ENCODE measurements around the gene PTPRQ.

- TF ChIP-seq POLR2A (IDR thresholded peaks at IDR 0.05; ENCODE audit: extremely low read depth, insufficient read length), result no peak
- TF ChIP-seq, protein P1, sequence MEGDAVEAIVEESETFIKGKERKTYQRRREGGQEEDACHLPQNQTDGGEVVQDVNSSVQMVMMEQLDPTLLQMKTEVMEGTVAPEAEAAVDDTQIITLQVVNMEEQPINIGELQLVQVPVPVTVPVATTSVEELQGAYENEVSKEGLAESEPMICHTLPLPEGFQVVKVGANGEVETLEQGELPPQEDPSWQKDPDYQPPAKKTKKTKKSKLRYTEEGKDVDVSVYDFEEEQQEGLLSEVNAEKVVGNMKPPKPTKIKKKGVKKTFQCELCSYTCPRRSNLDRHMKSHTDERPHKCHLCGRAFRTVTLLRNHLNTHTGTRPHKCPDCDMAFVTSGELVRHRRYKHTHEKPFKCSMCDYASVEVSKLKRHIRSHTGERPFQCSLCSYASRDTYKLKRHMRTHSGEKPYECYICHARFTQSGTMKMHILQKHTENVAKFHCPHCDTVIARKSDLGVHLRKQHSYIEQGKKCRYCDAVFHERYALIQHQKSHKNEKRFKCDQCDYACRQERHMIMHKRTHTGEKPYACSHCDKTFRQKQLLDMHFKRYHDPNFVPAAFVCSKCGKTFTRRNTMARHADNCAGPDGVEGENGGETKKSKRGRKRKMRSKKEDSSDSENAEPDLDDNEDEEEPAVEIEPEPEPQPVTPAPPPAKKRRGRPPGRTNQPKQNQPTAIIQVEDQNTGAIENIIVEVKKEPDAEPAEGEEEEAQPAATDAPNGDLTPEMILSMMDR (IDR thresholded peaks at IDR 0.05; ENCODE audit: low read depth, low read length), result no peak
Measured at GRCh38 chr12:80704420-80704819, 260.4 kb downstream of the PTPRQ start.
